Skeletal muscle satellite cell (primary cell): ENCODE results near the gene MRPS27.

Experiments
- H3K27me3 ChIP-seq: 2 replicates; pipeline ENCODE4 v1.7.0; 2013; ENCODE audit warnings: low read length; ENCODE audit not compliant: control insufficient read depth, insufficient read depth
- H3K36me3 ChIP-seq: 2 replicates; pipeline ENCODE4 v1.7.0; 2013; ENCODE audit warnings: mild to moderate bottlenecking, control low read depth, low read length; ENCODE audit not compliant: insufficient read depth
- H3K4me1 ChIP-seq: 2 replicates; pipeline ENCODE4 v1.7.0; 2013; ENCODE audit warnings: low read length; ENCODE audit not compliant: control insufficient read depth, insufficient read depth
- H3K4me2 ChIP-seq: 2 replicates; pipeline ENCODE4 v1.7.0; 2013; ENCODE audit warnings: mild to moderate bottlenecking, low read length
- H3K4me3 ChIP-seq: 2 replicates; pipeline ENCODE4 v1.7.0; 2013; ENCODE audit warnings: low read length
- H3K9ac ChIP-seq: 2 replicates; pipeline ENCODE4 v1.7.0; 2013; ENCODE audit warnings: mild to moderate bottlenecking, low read depth, low read length, moderate library complexity
- H3K9me3 ChIP-seq: replicated peaks from 2 replicates; pipeline ENCODE4 v1.7.0; 2013; ENCODE audit warnings: mild to moderate bottlenecking, control low read depth, low read length

Gene MRPS27

DNA sequence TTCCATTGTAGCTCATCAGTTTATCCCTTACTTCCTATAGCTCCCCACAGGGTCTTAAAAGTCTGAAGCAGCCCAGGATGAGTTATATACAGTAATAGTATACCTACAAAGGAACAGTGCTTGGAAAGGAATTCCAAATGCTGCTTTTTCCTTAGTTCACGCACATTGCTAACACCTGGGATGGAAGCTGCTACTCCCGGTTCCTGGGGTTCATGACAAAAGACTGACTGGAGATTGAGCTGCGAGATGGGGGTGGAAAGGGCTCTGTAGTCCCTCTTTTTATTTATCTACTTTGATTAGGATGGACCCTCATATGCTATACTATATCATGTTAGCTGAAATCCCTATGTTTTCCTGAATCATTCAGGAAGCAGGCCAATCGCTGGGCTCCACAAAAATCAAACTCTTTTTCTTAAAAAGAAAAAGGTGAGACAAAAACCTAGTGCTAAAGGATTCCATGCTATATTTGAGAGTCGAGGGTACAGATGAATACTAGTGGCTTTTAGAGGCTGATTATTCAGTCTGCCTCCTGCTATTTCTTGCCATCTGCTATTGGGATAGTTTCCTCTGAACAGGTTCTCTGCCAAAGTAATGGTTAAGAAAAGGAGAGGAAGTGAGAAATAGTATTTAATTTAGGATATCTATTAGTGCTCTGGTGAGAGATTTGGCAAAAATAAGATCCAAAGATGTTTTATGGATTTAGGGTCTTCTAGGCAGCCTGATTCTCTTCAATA lies 81.2 kb downstream of the MRPS27 start:
- H3K27me3 ChIP-seq = no peaks in the 10 kb centered on the region
- peaks cover 32% of the 10 kb centered on the region for H3K4me1 ChIP-seq
- no peak overlapping the region for H3K9ac ChIP-seq
- peaks cover 8% of the 10 kb centered on the region for H3K36me3 ChIP-seq
- no peaks in the 10 kb centered on the region for H3K9me3 ChIP-seq
- no peak overlapping the region for H3K4me3 ChIP-seq
- H3K4me2 ChIP-seq = no peak overlapping the region

DNA sequence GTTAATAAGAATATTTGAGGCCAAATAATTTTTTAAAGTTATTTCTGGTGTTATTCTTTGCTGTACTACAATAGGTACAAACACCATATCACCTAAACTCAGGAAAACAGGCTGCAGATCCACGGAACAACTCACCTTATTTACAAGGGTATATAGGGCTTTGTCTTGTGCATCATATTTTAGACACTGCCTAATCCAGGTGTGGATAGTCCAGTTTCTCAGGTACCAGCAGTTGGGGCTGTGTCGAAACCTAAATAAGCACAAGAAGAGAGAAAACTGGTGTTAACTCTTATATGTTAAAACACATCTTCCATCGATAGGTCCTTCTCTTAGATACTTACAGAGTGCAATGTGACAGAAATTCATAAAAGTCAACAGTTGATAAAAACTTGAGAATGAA lies 82.2 kb downstream of the MRPS27 start:
- Histone ChIP-seq H3K4me2 (no peak overlapping the region), H3K9me3 (no peaks in the 10 kb centered on the region), H3K9ac (no peak overlapping the region), H3K36me3 (peaks cover 8% of the 10 kb centered on the region), H3K4me3 (no peak overlapping the region), H3K27me3 (no peaks in the 10 kb centered on the region), H3K4me1 (peaks cover 36% of the 10 kb centered on the region)

DNA sequence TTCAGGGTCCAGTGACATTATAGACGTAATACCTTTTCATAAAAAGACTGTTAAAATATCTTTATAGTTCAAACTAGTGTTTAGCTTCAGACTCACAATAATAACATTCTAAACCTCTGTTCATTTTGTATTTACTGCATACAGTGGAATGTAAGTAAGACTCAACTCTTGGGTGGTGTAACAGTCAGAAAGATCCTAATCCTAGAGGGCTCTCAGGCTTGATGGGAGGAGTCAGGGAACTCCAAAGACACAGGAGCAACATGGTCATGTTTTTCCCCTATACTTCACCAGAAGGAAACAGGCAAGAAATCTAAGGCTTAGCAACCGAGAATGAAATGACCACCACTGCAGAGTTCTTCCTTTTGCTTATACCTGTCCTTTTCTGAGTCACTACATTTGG lies 82.6 kb downstream of the MRPS27 start:
- no peak overlapping the region for H3K4me3 ChIP-seq
- peaks cover 36% of the 10 kb centered on the region for H3K4me1 ChIP-seq
- H3K4me2 ChIP-seq = no peak overlapping the region
- peaks cover 8% of the 10 kb centered on the region for H3K36me3 ChIP-seq
- H3K27me3 ChIP-seq = no peaks in the 10 kb centered on the region
- H3K9me3 ChIP-seq = no peaks in the 10 kb centered on the region
- H3K9ac ChIP-seq = no peak overlapping the region

DNA sequence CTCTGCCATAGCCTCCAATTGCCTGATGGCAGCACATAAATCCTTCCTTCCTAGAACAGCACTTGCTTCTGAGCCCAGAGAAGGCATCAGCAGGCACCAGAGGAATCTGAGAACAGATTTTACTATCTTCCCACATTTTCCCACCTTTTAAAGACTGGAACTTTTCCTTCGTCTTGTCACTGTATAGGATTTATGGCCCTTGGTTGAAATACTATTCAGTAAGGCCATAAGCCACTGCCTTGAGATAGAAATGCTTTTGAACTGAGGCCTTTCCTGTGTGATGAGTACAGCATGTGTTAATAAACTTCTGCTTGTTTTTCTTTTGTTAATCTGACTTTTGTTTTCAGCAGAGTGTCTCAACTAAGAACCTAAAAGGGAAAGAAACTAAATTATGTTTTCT lies 84.3 kb downstream of the MRPS27 start:
- no peak overlapping the region for H3K9ac ChIP-seq
- peaks cover 8% of the 10 kb centered on the region for H3K36me3 ChIP-seq
- H3K4me2 ChIP-seq = no peak overlapping the region
- H3K27me3 ChIP-seq = no peaks in the 10 kb centered on the region
- no peaks in the 10 kb centered on the region for H3K9me3 ChIP-seq
- H3K4me3 ChIP-seq = no peak overlapping the region
- H3K4me1 ChIP-seq = peaks cover 36% of the 10 kb centered on the region

DNA sequence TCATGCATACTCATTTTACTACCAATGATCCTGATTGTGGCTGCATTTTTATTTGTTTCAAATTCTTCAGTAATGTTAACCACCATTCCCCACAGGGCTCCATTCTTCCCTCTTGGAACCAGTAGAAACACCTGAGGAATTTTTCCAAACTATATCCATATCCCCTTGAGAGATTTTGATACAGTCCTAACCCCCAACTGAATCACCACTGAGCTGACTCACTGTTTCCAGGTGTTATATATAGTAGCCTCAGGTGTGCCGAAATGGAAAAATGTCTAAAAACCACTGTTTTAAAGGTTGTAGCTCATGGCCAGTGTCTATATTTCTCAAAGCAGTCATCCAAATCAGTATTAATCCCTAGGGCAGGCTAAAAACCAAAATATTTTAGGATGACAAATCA lies 85.2 kb downstream of the MRPS27 start:
- Histone ChIP-seq H3K36me3 (peaks cover 8% of the 10 kb centered on the region), H3K9ac (peak overlapping the region; percentile 26), H3K4me1 (peaks cover 36% of the 10 kb centered on the region), H3K4me2 (peak overlapping the region; percentile 11), H3K27me3 (no peaks in the 10 kb centered on the region), H3K4me3 (no peak overlapping the region), H3K9me3 (no peaks in the 10 kb centered on the region)

DNA sequence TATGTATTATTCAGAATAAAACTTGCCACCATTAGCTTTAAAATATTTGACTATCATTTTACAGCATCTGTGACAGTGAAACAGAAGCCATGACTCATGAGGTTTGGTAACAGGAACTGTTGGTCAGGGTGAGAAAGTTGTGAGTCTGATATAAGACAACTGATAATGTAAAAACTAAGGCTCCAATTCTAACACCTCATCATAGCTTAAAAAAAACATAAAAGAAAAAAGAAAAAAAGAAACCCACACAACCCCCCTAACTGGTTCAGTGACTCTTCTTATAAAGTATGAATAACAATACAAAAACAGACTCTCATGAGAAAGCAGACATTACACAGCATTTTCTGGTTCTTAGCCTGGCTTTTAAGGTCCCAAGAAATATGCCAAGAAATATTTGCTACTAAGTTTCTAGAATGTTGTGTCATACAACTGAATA lies 85.8 kb downstream of the MRPS27 start:
- Histone ChIP-seq H3K9ac (peak overlapping the region; percentile 27), H3K36me3 (peaks cover 8% of the 10 kb centered on the region), H3K4me2 (peak overlapping the region; percentile 11), H3K4me1 (peaks cover 36% of the 10 kb centered on the region), H3K27me3 (no peaks in the 10 kb centered on the region), H3K9me3 (no peaks in the 10 kb centered on the region), H3K4me3 (no peak overlapping the region)

DNA sequence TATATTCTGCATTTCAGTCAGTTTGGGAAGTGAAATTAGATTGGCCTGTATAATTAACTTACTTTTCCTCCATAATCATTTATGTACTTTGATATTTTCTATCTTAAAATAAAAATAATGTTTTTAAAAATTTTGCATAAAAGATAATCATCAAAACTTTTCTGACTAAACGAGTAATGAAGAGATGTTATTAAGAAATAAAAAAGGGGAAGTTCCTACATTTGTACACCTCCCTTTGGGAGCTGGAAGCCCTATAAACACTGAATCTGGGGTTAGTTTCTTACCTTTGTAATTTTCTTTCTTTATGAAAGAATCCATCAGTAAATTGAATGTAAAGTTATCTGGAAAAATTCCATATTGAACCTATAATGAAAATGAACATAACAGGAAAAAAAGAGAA lies 86.2 kb downstream of the MRPS27 start:
- Histone ChIP-seq H3K9me3 (no peaks in the 10 kb centered on the region), H3K27me3 (no peaks in the 10 kb centered on the region), H3K4me3 (no peak overlapping the region), H3K4me2 (no peak overlapping the region), H3K4me1 (peaks cover 36% of the 10 kb centered on the region), H3K9ac (peak overlapping the region; percentile 27), H3K36me3 (peaks cover 10% of the 10 kb centered on the region)

DNA sequence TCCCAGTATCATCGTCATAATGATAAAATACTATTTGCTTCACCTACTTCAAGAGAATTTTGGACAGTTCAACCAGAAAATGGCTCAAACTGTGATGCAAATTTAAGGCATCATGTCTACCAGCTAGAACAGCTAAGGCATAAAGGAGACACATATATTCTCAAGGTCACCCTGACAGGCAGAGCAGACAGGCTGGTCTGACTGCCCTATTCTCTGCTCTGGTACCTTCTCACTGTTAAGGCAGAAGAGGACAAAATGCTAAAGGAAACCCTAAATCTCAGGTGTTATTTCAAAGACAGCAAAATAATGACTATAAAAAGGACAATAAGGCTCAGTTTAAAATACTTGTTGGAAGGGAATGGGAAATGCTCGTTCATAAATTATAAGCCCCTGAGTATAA lies 87.2 kb downstream of the MRPS27 start:
- Histone ChIP-seq H3K4me2 (no peak overlapping the region), H3K27me3 (no peaks in the 10 kb centered on the region), H3K4me3 (no peak overlapping the region), H3K36me3 (peaks cover 15% of the 10 kb centered on the region), H3K4me1 (peaks cover 30% of the 10 kb centered on the region), H3K9ac (no peak overlapping the region), H3K9me3 (no peaks in the 10 kb centered on the region)

DNA sequence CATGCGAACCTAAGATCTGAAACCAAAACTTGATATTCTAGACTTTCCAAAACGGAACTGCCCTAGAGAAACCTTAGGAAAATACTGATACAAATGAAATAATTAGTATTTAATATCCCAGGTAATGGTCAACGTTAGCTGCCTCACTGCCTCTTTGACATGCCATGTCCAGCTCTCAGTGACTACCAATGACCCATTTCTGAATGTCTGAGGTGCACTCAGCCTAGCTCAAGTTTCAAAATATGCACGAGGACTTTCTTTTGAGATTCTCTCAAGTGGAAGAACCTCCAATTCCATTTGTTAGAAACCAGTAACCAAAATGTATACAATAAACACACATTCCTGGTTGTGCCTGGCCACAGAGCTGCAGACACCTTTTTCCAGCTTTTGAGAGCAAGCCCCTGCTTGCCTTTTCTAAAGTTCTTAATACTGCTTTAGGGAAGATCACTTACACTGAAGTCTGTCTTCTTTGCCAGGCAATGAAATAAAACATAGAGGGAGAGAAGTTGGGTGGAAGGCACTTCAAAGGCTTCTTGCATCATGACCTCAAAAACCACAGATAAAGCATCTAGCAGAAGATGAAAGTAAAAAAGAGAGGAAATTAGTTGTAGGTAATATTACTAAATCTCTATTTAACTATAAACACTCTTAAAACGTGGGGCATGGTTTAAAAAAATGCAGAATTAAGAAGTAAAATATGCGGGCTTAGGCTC lies 87.9 kb downstream of the MRPS27 start:
- Histone ChIP-seq H3K4me3 (no peak overlapping the region), H3K9me3 (no peaks in the 10 kb centered on the region), H3K4me2 (no peak overlapping the region), H3K36me3 (peaks cover 19% of the 10 kb centered on the region), H3K9ac (no peak overlapping the region), H3K4me1 (peaks cover 30% of the 10 kb centered on the region), H3K27me3 (no peaks in the 10 kb centered on the region)

DNA sequence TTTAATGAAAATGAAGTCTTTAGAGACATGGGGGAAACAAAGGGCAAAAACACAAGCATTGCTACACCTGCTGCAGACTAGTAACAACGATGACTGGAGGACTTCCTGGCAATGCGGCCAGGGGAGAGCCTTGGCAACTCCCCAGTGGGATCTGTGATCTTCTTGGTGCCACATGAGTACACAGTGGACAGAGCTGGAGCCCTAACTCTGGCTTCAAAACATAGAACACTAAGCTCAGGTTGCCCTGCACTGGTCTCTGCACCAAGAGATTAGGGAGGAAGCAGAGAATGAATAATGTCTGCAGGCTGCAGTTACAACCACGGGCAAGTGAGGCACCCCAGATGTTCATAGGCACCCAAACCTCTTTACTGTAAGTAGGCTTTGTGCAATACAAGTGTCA lies 91.1 kb downstream of the MRPS27 start:
- Histone ChIP-seq H3K4me3 (no peak overlapping the region), H3K4me2 (no peak overlapping the region), H3K36me3 (peaks cover 32% of the 10 kb centered on the region), H3K27me3 (no peaks in the 10 kb centered on the region), H3K4me1 (peaks cover 7% of the 10 kb centered on the region), H3K9me3 (no peaks in the 10 kb centered on the region), H3K9ac (no peak overlapping the region)

DNA sequence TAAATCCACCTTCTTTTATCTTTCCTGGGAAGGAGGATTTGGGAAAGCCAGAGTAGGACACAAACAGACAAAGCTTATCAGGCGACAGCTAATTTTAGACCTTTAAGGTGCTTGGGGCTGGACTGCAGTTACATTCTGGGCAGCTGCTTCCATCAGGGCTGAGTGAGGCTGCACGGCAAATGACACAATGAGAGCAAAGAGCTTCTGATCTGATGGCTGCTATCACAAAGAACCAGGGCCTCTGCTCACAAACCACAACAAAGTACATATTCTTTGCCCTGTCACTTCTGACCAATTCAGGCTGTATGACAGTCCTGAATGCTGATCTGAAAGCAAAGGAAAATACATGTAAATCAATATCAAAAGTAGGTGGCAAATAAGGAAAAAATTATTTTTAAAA lies 93.1 kb downstream of the MRPS27 start:
- H3K27me3 ChIP-seq = no peaks in the 10 kb centered on the region
- H3K36me3 ChIP-seq = peaks cover 44% of the 10 kb centered on the region
- H3K4me1 ChIP-seq = peaks cover 3% of the 10 kb centered on the region
- no peak overlapping the region for H3K4me2 ChIP-seq
- H3K9me3 ChIP-seq = no peaks in the 10 kb centered on the region
- H3K4me3 ChIP-seq = no peak overlapping the region
- H3K9ac ChIP-seq = no peak overlapping the region

DNA sequence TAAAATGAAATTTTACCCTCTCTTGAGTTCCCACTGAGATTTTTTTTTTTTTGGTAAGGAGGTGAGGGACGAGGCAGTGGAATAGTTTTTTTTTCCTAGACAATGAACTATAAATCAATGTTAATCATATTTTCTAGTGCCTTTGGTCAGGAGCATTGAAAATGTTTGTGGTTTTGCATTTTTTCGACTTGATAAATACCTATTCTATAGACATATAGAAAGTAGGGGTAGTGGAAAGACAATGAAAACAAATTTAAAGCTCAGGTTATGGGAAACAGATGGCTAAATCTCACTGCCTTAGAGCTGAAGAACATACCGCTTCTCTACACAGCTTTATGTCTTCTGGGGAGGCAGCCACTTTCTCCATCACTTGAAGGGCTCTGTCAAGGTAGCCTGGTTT lies 94.3 kb downstream of the MRPS27 start:
- Histone ChIP-seq H3K27me3 (no peaks in the 10 kb centered on the region), H3K4me2 (no peak overlapping the region), H3K36me3 (peaks cover 49% of the 10 kb centered on the region), H3K4me1 (peaks cover 3% of the 10 kb centered on the region), H3K4me3 (no peak overlapping the region), H3K9me3 (no peaks in the 10 kb centered on the region), H3K9ac (no peak overlapping the region)
